H54 (cell line): ENCODE data around the gene TUBB2B.
"Not testable (repeated sequence)": the region's sequence is repeated elsewhere in the genome, so short reads cannot be mapped to it uniquely, and the experiment has no call there.

ENCODE experiments used
- DNase-seq: peaks from one replicate; pipeline ENCODE4 v3.0.0; 2011; ENCODE audit warnings: low spot score, mixed read lengths; ENCODE audit not compliant: insufficient read length
- FAIRE-seq: peaks from 3 replicates; lab custom pipeline; 2011; peaks lifted over from hg19 to GRCh38; lab: Jason Lieb, UNC
- POLR2A ChIP-seq: IDR thresholded peaks from 2 replicates; pipeline ENCODE4 v1.6.1; 2011; ENCODE audit warnings: low read depth, mild to moderate bottlenecking, low read length

The TUBB2B gene

GRCh38 chr6:3204921-3205320 is 22.5 kb downstream of the TUBB2B start:
- FAIRE-seq (no peak), DNase-seq (no peak)
- no peak for TF ChIP-seq POLR2A

- FAIRE-seq (no peak), DNase-seq (no peak)
These were observed 24.3 kb downstream of the TUBB2B start for GRCh38 chr6:3202999-3203696.

GRCh38 chr6:3201388-3201787 is 26.1 kb downstream of the TUBB2B start:
- no peak for FAIRE-seq
- DNase-seq = no peak
- no peak for TF ChIP-seq POLR2A

More at GRCh38 chr6:3202999-3203696, 24.3 kb downstream of the TUBB2B start:
- no peak for TF ChIP-seq POLR2A

GRCh38 chr6:3200682-3201081 is 26.8 kb downstream of the TUBB2B start:
- TF ChIP-seq POLR2A = no peak
- no peak for DNase-seq
- FAIRE-seq = no peak

- DNase-seq (no peak), FAIRE-seq (no peak)
- TF ChIP-seq POLR2A = no peak
These were observed 28.1 kb downstream of the TUBB2B start for GRCh38 chr6:3199382-3199781.

GRCh38 chr6:3197734-3198133 is 29.7 kb downstream of the TUBB2B start:
- not testable (repeated sequence) for DNase-seq, FAIRE-seq

- FAIRE-seq (no peak), DNase-seq (no peak)
- TF ChIP-seq POLR2A = no peak
These were observed 30.7 kb downstream of the TUBB2B start for GRCh38 chr6:3196770-3197169.

GRCh38 chr6:3195695-3196497 is 31.6 kb downstream of the TUBB2B start:
- peak; percentile 37 for DNase-seq
- peak; percentile 66 for FAIRE-seq
- TF ChIP-seq POLR2A = peak; percentile 33; the same call in 1 of the 2 replicates

- no peak for FAIRE-seq
- TF ChIP-seq POLR2A = no peak
- no peak for DNase-seq
These were observed 32.1 kb downstream of the TUBB2B start for GRCh38 chr6:3195420-3195694.

- no peak for FAIRE-seq
- DNase-seq = no peak
- TF ChIP-seq POLR2A = no peak
These were observed 32.7 kb downstream of the TUBB2B start for GRCh38 chr6:3194535-3195419.

GRCh38 chr6:3193102-3193849 is 34.2 kb downstream of the TUBB2B start:
- no peak for TF ChIP-seq POLR2A
- no peak for FAIRE-seq

GRCh38 chr6:3190779-3191178 is 36.7 kb downstream of the TUBB2B start:
- FAIRE-seq (no peak), DNase-seq (no peak)

More at GRCh38 chr6:3193102-3193849, 34.2 kb downstream of the TUBB2B start:
- no peak for DNase-seq

GRCh38 chr6:3190056-3190455 is 37.4 kb downstream of the TUBB2B start:
- DNase-seq (no peak), FAIRE-seq (no peak)
- TF ChIP-seq POLR2A = no peak

More at GRCh38 chr6:3190779-3191178, 36.7 kb downstream of the TUBB2B start:
- TF ChIP-seq POLR2A = no peak

GRCh38 chr6:3189192-3189591 is 38.3 kb downstream of the TUBB2B start:
- FAIRE-seq, DNase-seq: not testable (repeated sequence)
